GM18502 (cell line): ENCODE measurements around the gene SALL3.
"Not testable (repeated sequence)": the region's sequence is repeated elsewhere in the genome, so short reads cannot be mapped to it uniquely, and the experiment has no call there.

Source experiments
- ATAC-seq: cut with Tn5 transposase; IDR thresholded peaks from one replicate; pipeline ENCODE4 v1.9.1; 2021; ENCODE audit warnings: mild to moderate bottlenecking; ENCODE audit not compliant: unreplicated experiment, poor library complexity

The SALL3 gene

GRCh38 chr18:78979730-78980278, at the start of gene SALL3:
Gene SALL3, plus strand, starts transcription at chr18:78979818. Its CDS starts 457 bp downstream, at chr18:78980275.
- ATAC-seq: no peak

- no peak for ATAC-seq
Measured at GRCh38 chr18:78932281-78932680, 47.3 kb upstream of the SALL3 start.

GRCh38 chr18:78934003-78934402, 45.6 kb upstream of the SALL3 start:
- ATAC-seq: no peak

GRCh38 chr18:78934551-78935225, 44.9 kb upstream of the SALL3 start:
- ATAC-seq: no peak

- no peak for ATAC-seq
Measured at GRCh38 chr18:78935406-78935805, 44.2 kb upstream of the SALL3 start.

GRCh38 chr18:78936251-78937005, 43.2 kb upstream of the SALL3 start:
- no peak for ATAC-seq

- ATAC-seq: no peak
Measured at GRCh38 chr18:78937166-78937565, 42.5 kb upstream of the SALL3 start.

- ATAC-seq: no peak
Measured at GRCh38 chr18:78939105-78939504, 40.5 kb upstream of the SALL3 start.

- ATAC-seq: no peak
Measured at GRCh38 chr18:78939734-78940494, 39.7 kb upstream of the SALL3 start.

- ATAC-seq: not testable (repeated sequence)
Measured at GRCh38 chr18:78942236-78942635, 37.4 kb upstream of the SALL3 start.

GRCh38 chr18:78945628-78946027, 34.0 kb upstream of the SALL3 start:
- no peak for ATAC-seq

GRCh38 chr18:78947291-78947690, 32.3 kb upstream of the SALL3 start:
- no peak for ATAC-seq

- ATAC-seq: no peak
Measured at GRCh38 chr18:78948221-78948620, 31.4 kb upstream of the SALL3 start.

- ATAC-seq: no peak
Measured at GRCh38 chr18:78948707-78949106, 30.9 kb upstream of the SALL3 start.

- ATAC-seq: no peak
Measured at GRCh38 chr18:78949216-78949615, 30.4 kb upstream of the SALL3 start.

GRCh38 chr18:78950386-78950785, 29.2 kb upstream of the SALL3 start:
- ATAC-seq: no peak

GRCh38 chr18:78953566-78953965, 26.1 kb upstream of the SALL3 start:
- no peak for ATAC-seq

- ATAC-seq: no peak
Measured at GRCh38 chr18:78955051-78955450, 24.6 kb upstream of the SALL3 start.

- no peak for ATAC-seq
Measured at GRCh38 chr18:78957140-78957539, 22.5 kb upstream of the SALL3 start.

- ATAC-seq: no peak
Measured at GRCh38 chr18:78960709-78961108, 18.9 kb upstream of the SALL3 start.

- no peak for ATAC-seq
Measured at GRCh38 chr18:78962098-78962497, 17.5 kb upstream of the SALL3 start.
